Neural cell (in vitro differentiated cells): ENCODE results near the gene MLLT1.

ENCODE experiments used
- EP300 ChIP-seq: fragments of 450-650 bp; conservative IDR thresholded peaks from 2 replicates; pipeline ENCODE4 v1.6.1; 2014; ENCODE audit warnings: antibody characterized with exemption, mild to moderate bottlenecking, moderate library complexity; ENCODE audit not compliant: poor library complexity, severe bottlenecking
- EZH2 ChIP-seq: fragments of 200-600, 300-800 bp; shearing (Covaris generic), sonication (generic); IDR thresholded peaks from 2 replicates; pipeline ENCODE4 v1.6.1; 2014; ENCODE audit warnings: antibody characterized with exemption, low read length, borderline replicate concordance, mild to moderate bottlenecking; ENCODE audit not compliant: insufficient read depth, poor library complexity, severe bottlenecking
- MXI1 ChIP-seq: fragments of 450-650 bp; conservative IDR thresholded peaks from 2 replicates; pipeline ENCODE4 v1.6.1; 2014; ENCODE audit warnings: antibody characterized with exemption, mild to moderate bottlenecking; ENCODE audit not compliant: poor library complexity, severe bottlenecking
- POLR2AphosphoS5 ChIP-seq: IDR thresholded peaks from 2 replicates; pipeline ENCODE4 v1.6.1; 2012
- RAD21 ChIP-seq: fragments of 450-650 bp; conservative IDR thresholded peaks from 2 replicates; pipeline ENCODE4 v1.6.1; 2014; ENCODE audit warnings: antibody characterized with exemption, mild to moderate bottlenecking, moderate library complexity
- SMC3 ChIP-seq: fragments of 450-650 bp; conservative IDR thresholded peaks from 2 replicates; pipeline ENCODE4 v1.6.1; 2014; ENCODE audit warnings: antibody characterized with exemption, mild to moderate bottlenecking, moderate library complexity; ENCODE audit not compliant: poor library complexity
- TAF1 ChIP-seq: IDR thresholded peaks from 2 replicates; pipeline ENCODE4 v1.6.1; 2012; ENCODE audit warnings: low read depth
- TF ChIP-seq, protein P1 (sequence below): fragments of 450-650 bp; IDR thresholded peaks from 2 replicates; pipeline ENCODE4 v1.5.1; 2014; ENCODE audit warnings: antibody characterized with exemption, mild to moderate bottlenecking, moderate library complexity; ENCODE audit not compliant: poor library complexity, severe bottlenecking
- TF ChIP-seq, protein P2 (sequence below): IDR thresholded peaks from 2 replicates; pipeline ENCODE4 v1.6.1; 2012; ENCODE audit warnings: borderline replicate concordance

DNA sequence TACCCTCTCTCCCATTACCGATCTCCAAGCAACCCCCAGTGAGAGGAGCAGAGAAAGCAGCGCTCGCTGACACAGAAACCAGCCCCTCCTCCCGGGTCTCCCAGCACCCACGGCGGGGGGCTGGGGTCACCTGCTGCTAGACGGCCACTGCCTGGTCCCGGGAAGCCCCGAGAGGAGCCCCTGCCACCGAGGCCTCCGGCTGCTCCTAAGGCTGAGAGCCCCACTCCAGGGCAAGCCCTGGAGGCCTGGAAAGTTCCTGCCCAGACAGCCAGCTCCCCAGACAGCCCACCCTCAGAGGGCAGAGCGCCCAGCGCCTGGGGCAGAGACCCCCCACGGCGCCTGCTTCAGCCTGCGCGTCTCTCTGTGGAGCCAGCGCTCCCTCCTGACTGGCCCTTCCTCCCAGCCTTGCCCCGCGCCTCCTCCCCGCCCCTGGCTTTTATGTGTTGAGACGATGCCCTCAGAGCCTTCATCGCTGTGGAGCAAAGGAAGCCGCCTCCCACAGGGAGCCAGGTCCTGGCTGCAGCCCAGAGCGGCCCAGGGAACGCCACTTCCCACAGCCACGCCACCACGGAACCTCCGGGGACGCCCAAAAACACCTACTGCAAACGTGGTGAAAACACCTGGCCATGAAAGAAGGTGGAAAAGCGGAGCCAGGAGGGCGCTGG lies 51.1 kb downstream of the MLLT1 start:
- TF ChIP-seq, protein P1, sequence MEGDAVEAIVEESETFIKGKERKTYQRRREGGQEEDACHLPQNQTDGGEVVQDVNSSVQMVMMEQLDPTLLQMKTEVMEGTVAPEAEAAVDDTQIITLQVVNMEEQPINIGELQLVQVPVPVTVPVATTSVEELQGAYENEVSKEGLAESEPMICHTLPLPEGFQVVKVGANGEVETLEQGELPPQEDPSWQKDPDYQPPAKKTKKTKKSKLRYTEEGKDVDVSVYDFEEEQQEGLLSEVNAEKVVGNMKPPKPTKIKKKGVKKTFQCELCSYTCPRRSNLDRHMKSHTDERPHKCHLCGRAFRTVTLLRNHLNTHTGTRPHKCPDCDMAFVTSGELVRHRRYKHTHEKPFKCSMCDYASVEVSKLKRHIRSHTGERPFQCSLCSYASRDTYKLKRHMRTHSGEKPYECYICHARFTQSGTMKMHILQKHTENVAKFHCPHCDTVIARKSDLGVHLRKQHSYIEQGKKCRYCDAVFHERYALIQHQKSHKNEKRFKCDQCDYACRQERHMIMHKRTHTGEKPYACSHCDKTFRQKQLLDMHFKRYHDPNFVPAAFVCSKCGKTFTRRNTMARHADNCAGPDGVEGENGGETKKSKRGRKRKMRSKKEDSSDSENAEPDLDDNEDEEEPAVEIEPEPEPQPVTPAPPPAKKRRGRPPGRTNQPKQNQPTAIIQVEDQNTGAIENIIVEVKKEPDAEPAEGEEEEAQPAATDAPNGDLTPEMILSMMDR = no peak
- TF ChIP-seq POLR2AphosphoS5 (no peak), TAF1 (no peak), MXI1 (no peak), RAD21 (no peak), EP300 (no peak), EZH2 (no peak), SMC3 (no peak)
- TF ChIP-seq, protein P2, sequence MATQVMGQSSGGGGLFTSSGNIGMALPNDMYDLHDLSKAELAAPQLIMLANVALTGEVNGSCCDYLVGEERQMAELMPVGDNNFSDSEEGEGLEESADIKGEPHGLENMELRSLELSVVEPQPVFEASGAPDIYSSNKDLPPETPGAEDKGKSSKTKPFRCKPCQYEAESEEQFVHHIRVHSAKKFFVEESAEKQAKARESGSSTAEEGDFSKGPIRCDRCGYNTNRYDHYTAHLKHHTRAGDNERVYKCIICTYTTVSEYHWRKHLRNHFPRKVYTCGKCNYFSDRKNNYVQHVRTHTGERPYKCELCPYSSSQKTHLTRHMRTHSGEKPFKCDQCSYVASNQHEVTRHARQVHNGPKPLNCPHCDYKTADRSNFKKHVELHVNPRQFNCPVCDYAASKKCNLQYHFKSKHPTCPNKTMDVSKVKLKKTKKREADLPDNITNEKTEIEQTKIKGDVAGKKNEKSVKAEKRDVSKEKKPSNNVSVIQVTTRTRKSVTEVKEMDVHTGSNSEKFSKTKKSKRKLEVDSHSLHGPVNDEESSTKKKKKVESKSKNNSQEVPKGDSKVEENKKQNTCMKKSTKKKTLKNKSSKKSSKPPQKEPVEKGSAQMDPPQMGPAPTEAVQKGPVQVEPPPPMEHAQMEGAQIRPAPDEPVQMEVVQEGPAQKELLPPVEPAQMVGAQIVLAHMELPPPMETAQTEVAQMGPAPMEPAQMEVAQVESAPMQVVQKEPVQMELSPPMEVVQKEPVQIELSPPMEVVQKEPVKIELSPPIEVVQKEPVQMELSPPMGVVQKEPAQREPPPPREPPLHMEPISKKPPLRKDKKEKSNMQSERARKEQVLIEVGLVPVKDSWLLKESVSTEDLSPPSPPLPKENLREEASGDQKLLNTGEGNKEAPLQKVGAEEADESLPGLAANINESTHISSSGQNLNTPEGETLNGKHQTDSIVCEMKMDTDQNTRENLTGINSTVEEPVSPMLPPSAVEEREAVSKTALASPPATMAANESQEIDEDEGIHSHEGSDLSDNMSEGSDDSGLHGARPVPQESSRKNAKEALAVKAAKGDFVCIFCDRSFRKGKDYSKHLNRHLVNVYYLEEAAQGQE = no peak
